Hematopoietic multipotent progenitor cell treated with erythropoietin and hydrocortisone succinate and interleukin-3 and kit ligand, for 6 days (in vitro differentiated cells): Measurements from ENCODE around the gene PREX1.
"Not testable (repeated sequence)": the region's sequence is repeated elsewhere in the genome, so short reads cannot be mapped to it uniquely, and the experiment has no call there.

Experiments
- DNase-seq: peaks from one replicate; pipeline ENCODE4 v3.0.0-alpha.2; 2015

Gene PREX1, protein sequence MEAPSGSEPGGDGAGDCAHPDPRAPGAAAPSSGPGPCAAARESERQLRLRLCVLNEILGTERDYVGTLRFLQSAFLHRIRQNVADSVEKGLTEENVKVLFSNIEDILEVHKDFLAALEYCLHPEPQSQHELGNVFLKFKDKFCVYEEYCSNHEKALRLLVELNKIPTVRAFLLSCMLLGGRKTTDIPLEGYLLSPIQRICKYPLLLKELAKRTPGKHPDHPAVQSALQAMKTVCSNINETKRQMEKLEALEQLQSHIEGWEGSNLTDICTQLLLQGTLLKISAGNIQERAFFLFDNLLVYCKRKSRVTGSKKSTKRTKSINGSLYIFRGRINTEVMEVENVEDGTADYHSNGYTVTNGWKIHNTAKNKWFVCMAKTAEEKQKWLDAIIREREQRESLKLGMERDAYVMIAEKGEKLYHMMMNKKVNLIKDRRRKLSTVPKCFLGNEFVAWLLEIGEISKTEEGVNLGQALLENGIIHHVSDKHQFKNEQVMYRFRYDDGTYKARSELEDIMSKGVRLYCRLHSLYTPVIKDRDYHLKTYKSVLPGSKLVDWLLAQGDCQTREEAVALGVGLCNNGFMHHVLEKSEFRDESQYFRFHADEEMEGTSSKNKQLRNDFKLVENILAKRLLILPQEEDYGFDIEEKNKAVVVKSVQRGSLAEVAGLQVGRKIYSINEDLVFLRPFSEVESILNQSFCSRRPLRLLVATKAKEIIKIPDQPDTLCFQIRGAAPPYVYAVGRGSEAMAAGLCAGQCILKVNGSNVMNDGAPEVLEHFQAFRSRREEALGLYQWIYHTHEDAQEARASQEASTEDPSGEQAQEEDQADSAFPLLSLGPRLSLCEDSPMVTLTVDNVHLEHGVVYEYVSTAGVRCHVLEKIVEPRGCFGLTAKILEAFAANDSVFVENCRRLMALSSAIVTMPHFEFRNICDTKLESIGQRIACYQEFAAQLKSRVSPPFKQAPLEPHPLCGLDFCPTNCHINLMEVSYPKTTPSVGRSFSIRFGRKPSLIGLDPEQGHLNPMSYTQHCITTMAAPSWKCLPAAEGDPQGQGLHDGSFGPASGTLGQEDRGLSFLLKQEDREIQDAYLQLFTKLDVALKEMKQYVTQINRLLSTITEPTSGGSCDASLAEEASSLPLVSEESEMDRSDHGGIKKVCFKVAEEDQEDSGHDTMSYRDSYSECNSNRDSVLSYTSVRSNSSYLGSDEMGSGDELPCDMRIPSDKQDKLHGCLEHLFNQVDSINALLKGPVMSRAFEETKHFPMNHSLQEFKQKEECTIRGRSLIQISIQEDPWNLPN (N-terminal part only)

DNA sequence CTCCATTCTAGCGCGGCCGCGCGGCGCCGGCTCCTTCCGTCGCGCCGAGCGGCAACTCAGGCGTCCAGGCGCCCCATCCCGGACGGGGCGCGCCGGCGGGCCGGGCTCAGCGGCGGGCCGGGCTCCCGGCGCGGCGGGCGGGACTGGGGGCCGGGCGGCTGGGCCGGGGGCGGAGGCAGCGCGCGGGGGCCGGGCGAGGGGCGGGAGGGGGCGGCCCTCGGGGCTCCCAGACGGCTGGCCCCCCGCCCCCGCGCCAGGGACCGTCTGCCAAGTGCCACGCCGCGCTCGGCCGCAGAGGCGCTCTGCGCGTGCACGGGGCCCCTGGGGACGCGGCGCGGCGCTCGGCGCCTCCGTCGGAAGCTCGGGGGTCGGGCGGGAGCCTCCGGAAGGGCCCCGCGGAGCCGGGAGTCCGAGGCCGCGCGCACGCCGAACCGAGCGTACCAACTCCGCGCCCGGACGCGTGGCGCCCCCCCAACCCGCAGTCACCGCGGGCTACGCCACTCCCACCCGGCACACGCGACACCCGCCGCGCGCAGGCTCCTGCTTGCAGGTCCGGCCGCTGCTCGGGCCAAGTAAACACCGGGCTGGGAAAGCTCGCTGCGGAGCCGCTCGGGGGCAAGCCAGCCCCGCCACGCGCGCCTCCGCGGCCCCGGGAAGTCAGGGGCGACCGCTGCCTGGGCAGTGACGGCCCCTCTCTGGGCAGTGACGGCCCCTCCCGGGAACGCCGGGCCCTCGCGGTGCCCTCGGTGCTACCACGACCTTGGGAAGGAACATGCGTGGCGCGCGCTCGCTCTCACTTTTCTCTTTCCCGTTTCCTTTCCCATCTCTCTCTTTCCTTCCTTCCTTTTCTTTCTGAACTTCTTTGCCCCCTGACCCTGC lies at the start of gene PREX1:
Gene PREX1 (minus strand): TSS at position 145 of the 879 bp plus-strand sequence. CDS start 139 bp downstream, at position 6.
- DNase-seq: peak; percentile 91

DNA sequence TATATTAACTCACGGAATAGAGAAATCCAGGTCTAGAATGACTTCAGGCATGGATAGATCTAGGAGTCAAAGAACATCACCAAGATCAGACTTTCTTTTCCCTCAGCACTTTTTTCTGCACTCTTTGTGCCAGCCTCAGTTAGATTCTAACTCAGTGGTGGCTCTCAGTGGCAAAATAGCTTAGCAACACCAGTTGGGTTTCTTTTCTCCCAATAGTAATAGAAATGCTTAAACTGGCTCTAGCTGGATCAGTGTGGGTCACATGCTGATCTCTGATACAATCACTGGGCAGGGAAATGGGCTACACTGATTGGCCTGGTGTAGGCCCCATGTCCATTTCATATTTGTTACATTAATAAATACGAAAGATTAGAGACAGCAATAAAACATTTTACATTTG lies 49.5 kb upstream of the PREX1 start:
- no peak for DNase-seq

DNA sequence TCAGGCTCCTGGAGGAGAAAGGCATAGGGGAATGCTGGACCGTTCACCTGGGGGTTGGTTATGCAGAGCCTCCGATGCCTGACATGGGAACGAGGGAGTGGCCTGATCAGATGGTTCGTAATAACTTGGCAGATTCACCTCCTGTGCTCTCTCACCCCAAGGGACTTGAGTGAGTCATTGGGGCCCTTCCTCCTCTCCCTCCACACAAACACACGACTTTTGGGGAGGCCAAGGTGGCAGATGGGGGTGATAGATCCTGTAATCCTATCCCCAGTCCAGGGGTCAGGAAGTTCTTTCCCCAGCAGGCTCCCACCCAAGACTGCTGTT lies 48.1 kb upstream of the PREX1 start:
- DNase-seq: no peak

DNA sequence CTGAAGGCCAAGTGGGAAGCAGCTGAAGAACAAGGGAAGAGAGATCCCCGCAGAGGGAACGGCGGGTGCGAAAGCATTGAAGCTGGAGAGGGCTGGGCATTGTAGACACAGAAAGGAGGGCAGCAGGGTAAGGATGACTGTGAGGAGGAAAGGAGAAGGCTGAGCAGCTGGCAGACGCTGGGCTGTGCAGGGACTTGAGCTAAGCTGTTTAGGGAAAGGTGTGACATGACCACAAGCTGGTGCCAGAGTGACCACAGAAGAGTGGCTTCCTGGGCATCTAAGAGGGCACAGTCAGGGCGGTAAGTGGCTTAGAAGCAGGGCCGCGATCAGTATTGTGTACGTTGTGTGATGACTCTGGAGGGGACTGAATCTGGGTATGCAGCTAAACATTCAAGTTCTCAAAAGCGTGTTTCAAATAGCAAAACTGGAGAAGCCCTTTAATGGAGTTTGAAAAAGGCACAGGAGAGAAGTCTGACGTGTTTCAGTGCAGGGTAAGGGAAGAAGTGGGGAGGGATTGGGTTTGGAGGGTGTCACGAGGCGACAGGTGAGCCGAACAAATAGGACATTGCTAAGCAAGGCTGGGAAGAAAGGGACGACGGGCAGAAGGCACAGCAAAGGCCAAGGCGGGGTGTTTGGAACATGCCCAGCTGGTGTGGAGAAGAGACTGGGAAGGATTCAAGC lies 47.6 kb upstream of the PREX1 start:
- DNase-seq: no peak

DNA sequence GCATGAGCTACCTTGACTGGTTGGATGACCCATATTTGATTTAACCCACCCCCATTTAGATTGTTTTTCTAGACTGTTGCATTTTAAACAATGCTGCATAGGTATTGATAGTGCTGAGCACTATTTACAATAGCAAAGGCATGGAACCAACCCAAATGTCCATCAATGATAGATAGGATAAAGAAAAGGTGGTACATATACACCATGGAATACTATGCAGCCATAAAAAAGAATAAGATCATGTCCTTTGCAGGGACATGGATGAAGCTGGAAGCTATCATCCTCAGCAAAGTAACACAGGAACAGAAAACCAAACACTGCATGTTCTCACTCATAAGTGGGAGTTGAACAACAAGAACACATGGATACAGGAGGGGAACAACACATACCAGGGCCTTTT lies 41.6 kb upstream of the PREX1 start:
- DNase-seq: not testable (repeated sequence)

DNA sequence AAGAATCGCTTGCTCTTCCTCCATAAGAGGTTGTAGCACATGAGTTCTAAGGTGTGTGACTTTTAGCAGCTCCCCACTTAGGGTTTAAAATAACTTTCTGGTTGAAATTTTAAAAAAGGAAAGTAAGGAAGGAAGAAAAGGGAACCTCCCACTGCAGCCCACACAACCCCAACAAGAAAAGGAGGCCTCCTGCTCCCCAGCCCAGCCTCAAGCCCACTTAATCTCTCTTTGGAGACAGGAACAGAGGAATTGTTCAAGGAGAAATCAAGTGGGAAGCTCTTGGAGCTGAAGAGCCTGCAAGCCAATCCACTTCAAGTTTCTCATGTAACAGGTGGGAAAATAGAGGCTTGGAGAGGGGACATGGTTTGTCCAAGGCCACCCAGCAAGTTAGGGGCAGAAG lies 39.1 kb upstream of the PREX1 start:
- DNase-seq: no peak

DNA sequence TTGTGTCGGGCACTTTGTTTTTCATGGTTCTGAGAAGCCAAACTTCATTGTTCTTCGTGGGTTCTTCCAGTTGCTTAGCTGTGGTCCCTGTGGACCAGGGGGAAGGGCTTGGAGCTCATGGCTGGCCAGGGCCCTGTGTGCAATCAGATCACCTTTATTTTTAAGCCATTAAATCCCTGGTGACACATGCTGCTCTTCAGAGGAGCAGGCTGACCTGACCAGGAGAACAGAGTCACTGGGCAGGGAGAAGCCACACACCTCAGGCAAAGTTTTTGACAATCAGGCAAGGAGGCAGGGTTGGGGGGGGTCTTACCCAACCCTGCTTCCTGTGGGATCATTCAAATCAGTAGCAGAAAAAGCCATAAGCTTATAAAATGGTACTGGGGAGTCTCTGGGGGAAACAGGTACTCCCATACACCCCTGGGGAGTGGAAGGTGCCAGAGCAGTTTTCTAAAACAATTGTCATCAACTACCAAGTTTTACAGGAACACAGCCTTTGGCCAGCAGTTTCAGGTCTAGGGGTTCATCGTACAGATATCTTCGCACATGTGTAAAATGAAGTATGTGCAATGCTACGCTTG lies 37.0 kb upstream of the PREX1 start:
- DNase-seq: no peak

DNA sequence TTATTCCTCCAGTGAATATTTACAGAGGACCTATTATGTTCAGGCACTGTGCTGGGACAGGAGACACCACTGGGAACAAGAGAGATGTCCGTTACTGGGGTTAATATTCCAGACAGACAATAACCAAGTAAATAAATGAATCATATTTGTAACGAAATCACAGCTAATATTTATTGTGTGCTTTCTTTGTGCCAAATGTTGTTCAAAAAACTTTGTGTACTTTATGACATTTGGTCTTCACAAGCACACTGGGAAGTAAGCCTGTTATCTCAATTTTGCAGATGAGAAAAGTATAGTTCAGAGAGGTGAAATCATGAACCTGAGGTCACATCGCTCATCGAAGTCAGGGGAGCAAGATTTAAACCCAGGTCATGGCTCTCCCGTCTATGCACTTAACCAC lies 36.5 kb upstream of the PREX1 start:
- peak; percentile 14 for DNase-seq

DNA sequence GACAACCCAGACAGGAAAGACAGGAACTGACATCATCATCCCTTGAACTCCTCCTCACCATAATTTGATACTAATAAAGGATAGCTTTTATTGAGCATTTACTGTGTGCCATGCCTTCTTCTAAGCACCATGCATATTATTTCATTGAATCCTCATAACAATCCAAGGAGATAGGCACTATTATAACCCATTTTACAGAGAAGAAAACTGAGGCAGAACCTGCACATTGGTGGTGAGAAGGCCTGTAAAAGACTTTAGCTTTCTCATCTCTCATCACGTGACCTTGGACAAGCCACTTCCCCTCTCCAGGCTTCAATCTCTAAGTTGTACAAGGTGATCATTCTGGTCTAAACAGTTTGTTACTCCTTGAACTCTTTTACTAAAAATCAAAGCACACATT lies 34.5 kb upstream of the PREX1 start:
- DNase-seq: no peak

DNA sequence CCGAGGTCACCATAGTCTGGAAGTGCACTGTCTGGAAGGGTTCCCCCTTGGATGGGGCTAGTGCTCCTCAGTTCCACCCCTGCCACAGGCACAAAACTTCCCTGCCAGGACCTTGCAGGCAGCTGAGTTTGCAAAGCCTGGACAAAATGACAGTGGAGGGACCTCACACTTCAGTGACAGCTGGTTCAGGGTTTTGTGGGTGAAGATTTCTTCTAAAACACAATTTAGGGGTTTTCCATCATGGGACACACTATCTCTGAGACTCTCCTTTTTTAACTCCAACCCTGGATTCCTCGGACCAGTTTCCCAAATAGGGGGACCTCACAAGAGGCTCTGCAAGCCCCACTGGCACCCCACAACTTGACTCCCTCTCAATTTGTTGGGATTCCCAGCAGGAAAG lies 33.6 kb upstream of the PREX1 start:
- no peak for DNase-seq

DNA sequence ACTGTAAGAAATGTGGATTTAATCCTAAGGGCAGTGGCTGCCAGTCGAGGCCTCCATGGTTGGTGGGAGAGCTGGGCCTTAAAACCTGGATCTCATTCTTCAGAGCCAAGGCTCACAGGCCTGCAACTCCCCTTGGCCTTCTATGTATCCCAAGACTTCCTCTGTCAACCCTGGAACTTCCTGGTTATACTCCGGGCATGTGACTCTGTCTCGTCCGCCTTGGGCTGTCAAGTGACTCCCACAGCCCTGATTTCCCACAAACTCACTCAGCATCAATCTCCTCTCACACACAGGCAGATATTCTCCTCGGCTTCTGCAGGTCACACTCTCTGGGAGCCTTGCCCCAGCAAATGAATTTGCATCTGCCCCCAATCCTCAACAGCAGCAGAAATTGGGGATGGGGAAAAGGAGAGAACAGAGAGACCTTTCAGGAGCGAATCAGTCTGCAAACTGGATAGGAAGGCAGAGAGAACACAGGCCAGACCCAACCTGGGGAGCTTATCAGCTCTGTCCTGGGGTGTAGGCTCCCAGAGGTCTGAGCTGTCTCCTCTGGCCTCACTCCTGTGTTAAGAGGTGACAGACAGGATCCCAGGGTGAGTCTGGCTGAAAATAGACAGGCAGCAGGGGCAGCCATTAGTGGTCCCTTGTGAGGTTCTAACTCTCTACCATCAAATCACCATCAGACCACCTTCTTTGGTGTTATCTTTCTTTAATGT lies 30.4 kb upstream of the PREX1 start:
- peak; percentile 24 for DNase-seq

DNA sequence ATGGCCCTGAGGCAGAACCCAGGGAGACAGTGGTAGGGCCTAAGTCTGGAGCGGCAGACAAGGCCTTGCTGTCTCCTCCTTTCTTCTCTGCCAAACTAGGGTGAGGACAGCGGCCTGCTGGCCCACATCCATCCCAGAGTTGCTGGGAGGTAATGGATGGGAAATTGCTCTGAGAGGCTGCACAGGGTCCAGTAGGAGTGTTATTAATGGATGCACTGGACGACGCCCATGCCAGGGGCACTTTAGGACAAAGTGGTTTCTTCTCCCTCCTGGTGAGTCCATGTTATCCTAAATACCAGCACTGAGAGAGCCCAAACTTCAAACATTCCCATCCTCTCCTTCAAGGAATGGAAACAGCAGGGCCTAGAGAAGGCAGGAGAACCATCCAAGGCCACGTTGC lies 28.3 kb upstream of the PREX1 start:
- DNase-seq: no peak

DNA sequence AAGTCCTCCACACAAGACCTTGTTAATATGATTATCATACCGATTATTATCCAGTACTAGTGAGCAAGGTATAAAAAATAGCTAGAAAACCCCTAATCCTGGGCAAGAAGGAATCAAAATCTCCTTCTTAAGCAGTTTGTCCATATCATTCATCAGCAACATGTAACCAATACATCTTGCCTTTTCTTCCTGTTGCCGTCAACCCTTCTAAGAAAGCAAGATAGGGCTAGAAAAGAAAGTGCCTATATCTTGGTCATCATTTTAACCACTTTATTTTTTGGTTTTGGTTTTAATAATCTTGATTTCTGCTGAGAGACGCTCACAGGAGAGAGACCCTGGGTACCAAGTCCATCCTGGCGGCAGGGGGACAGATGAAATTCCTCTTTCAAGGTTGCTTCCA lies 27.2 kb upstream of the PREX1 start:
- DNase-seq: peak; percentile 34

DNA sequence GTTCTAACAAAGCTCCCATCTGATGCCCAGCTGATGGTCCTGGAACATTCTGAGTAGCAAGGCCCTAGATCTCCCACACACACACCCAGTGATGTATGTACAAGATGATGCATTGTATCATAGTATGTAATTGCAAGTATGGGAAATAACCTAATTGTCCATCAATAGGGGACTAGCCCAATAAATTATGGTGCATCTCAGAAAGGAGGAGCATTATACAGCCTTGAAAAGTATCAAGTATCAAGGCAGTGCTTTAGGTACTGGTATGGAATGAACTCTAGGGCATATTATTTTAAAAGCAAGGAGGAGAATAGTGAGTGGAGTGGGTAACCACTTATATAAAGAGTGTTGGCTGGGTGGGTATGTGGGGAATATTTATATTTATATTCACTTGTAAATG lies 24.8 kb upstream of the PREX1 start:
- no peak for DNase-seq

DNA sequence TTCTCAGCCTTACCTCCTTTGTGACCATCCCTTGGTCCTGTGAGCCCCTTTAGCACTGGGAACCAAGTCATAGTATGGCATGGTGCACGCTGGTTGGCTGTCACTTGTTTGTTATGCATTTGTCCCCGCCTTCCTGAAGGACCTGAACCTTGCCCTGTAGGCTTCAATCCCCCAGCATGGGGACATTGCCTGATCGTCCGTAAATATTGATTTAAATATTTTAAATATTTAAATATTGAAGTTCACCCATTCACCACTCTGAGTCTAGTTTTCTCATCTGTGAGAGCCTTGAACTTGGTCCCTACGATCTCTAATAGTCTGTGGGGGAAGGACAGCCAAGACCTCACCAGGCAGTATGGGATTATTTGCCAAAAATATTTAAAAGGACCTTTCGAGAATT lies 23.8 kb upstream of the PREX1 start:
- no peak for DNase-seq

DNA sequence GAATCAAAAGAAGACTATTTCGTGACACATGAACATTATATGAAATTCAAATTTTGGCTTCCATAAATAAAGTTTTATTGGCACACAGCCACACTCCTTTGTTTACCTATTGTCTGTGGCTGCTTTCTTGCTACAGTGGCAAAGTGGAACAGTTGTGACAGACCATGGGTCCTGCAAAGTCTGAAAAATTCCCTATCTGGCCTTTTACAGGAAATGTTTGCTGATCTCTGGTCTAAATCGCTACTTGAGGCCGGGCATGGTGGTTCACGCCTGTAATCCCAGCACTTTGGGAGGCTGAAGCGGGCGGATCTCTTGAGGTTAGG lies 23.1 kb upstream of the PREX1 start:
- DNase-seq: no peak

DNA sequence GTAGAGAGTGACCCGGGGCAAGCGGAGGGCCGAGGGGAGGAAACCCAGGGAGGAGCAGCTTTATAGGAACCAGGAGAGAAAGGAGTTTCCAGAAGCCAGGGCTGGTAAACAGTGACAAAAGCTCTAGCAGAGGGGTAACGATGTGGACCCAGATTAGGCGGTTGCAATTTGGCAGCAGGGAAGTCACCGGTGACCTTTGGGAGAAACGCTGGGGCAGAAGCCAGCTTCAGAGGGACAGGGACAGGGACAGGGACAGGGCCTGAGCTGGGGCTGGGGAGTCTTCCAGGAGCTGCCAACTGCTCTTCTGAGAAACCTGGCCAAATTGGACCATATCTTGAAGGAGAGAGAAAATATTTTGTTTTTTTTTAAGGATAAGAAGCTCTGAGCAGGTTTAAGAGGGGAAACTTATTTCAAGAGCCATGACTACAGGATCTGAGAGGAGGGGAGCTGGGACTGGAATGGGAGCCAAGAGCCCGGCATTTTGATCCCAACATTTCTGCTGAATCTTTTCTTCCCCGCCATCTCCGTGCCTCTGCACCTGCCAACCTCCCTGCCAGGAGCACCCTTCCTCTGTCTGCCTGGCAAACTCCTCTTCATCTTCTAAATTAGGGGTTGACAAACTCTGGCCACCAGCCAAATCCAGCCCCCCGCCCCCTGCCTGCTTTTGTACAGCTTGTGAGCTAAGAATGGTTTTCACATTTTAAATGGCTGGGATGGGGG lies 22.6 kb upstream of the PREX1 start:
- no peak for DNase-seq

DNA sequence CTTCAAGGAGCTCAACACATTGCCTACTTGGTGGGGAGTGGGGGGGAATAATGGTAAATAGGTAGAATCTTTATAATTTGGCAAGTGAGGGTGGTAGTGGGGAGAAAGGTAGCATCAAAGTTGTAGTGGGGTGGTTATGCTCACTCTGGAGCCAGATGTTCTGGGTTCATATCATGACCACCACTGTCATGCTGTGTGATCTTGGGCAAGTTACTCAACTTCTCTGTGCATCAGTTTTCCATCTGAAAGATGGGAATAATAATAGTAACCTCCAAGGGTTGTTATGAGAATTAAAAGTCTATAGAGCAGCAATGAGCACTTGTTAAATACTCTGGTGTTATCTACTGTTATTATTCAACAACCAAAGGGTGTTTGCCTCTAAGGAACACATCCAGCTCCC lies 22.0 kb upstream of the PREX1 start:
- DNase-seq: no peak

DNA sequence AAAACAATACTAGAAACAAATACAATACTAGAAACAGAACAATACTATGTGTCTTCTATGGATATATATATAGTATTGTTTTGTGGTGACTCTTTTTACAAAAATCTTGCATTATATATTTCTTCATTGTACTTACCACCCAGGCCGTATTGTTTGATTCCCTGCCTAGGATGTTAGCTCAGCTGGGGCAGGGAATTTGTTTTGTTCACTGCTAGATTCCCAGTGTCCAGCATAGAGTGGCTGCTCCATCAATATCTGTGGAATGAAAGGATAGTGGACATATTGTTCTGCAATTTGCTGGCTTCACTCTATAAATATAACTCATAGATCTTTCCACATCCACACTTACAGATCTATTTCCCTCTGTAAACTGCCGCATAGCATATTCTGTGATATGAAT lies 21.5 kb upstream of the PREX1 start:
- no peak for DNase-seq
